SK-MEL-5 (cell line): ENCODE measurements around the gene TMPRSS3. TPM values are rescaled to one million over a fixed set of nuclear protein-coding genes. Genes with fewer than 3 reads are reported as not detected.
"Not testable (repeated sequence)": the region's sequence is repeated elsewhere in the genome, so short reads cannot be mapped to it uniquely, and the experiment has no call there.

Experiments
- DNase-seq: peaks from one replicate; pipeline ENCODE4 v3.0.0-alpha.2; 2016; ENCODE audit warnings: low read depth, low spot score
- in situ Hi-C: cut with HindIII; loops from 2 replicates; pipeline ENCODE4 v1.10.0; 2016; ENCODE audit warnings: low sequenced_read_pairs, high pct_unique_total_duplicates, low pct_unique_long_range_greater_than_20kb
- total RNA-seq: library from RNA; depleted of rRNA; stranded (reverse); fragments of >200 nt; shearing (Covaris generic); gene quantifications from 2 replicates; pipeline ENCODE4 v1.2.3, GENCODE V29; 2014

TMPRSS3 gene
- total RNA-seq, 1 experiment from 2014 or later = 0.34 TPM

GRCh38 chr21:42413500-42413899 lies 17.6 kb upstream of the TMPRSS3 start:
- in situ Hi-C loops = no loop called here
- no peak for DNase-seq

GRCh38 chr21:42413093-42413492 lies 17.2 kb upstream of the TMPRSS3 start:
- in situ Hi-C loops = no loop called here
- DNase-seq = no peak

GRCh38 chr21:42412636-42412933 lies 16.7 kb upstream of the TMPRSS3 start:
- no peak for DNase-seq
- in situ Hi-C loops = no loop called here

GRCh38 chr21:42411891-42412635 lies 16.2 kb upstream of the TMPRSS3 start:
- DNase-seq = no peak
- in situ Hi-C loops = no loop called here

- peak; percentile 11 for DNase-seq
- in situ Hi-C loops = no loop called here
Observed at GRCh38 chr21:42411197-42411869, 15.5 kb upstream of the TMPRSS3 start.

GRCh38 chr21:42409366-42409765 lies 13.5 kb upstream of the TMPRSS3 start:
- in situ Hi-C loops = no loop called here

GRCh38 chr21:42408718-42409117 lies 12.9 kb upstream of the TMPRSS3 start:
- in situ Hi-C loops, DNase-seq: not testable (repeated sequence)

More at GRCh38 chr21:42409366-42409765, 13.5 kb upstream of the TMPRSS3 start:
- no peak for DNase-seq

- DNase-seq = no peak
- in situ Hi-C loops = no loop called here
Observed at GRCh38 chr21:42407476-42407875, 11.6 kb upstream of the TMPRSS3 start.

GRCh38 chr21:42406866-42407265 lies 11.0 kb upstream of the TMPRSS3 start:
- no peak for DNase-seq
- in situ Hi-C loops = no loop called here

- in situ Hi-C loops = no loop called here
- no peak for DNase-seq
Observed at GRCh38 chr21:42406201-42406621, 10.4 kb upstream of the TMPRSS3 start.

- in situ Hi-C loops = no loop called here
- no peak for DNase-seq
Observed at GRCh38 chr21:42405064-42406013, 9.5 kb upstream of the TMPRSS3 start.

- no peak for DNase-seq
- in situ Hi-C loops = no loop called here
Observed at GRCh38 chr21:42404539-42404938, 8.7 kb upstream of the TMPRSS3 start.

- in situ Hi-C loops = no loop called here
- DNase-seq = no peak
Observed at GRCh38 chr21:42403611-42404231, 7.9 kb upstream of the TMPRSS3 start, which contains the start of gene UBASH3A. Gene UBASH3A (plus strand): TSS chr21:42403902. CDS start chr21:42403946, 44 bp downstream.

GRCh38 chr21:42401820-42402251 lies 6.0 kb upstream of the TMPRSS3 start:
- in situ Hi-C loops = no loop called here
- no peak for DNase-seq

- no peak for DNase-seq
Observed at GRCh38 chr21:42401154-42401553, 5.3 kb upstream of the TMPRSS3 start.

GRCh38 chr21:42400525-42400924 lies 4.7 kb upstream of the TMPRSS3 start:
- no peak for DNase-seq

More at GRCh38 chr21:42401154-42401553, 5.3 kb upstream of the TMPRSS3 start:
- in situ Hi-C loops = no loop called here

GRCh38 chr21:42398436-42399028 lies 2.7 kb upstream of the TMPRSS3 start:
- in situ Hi-C loops = no loop called here
- no peak for DNase-seq

More at GRCh38 chr21:42400525-42400924, 4.7 kb upstream of the TMPRSS3 start:
- in situ Hi-C loops = no loop called here
